SH-SY5Y (cell line): Measurements from ENCODE around the gene CLPTM1.

Source experiments
- GATA2 ChIP-seq: IDR thresholded peaks from 2 replicates; pipeline ENCODE4 v1.6.1; 2011; ENCODE audit warnings: mild to moderate bottlenecking, low read depth, low read length
- GATA3 ChIP-seq: IDR thresholded peaks from 2 replicates; pipeline ENCODE4 v1.6.1; 2011; ENCODE audit warnings: low read depth, mild to moderate bottlenecking, low read length, moderate library complexity

DNA sequence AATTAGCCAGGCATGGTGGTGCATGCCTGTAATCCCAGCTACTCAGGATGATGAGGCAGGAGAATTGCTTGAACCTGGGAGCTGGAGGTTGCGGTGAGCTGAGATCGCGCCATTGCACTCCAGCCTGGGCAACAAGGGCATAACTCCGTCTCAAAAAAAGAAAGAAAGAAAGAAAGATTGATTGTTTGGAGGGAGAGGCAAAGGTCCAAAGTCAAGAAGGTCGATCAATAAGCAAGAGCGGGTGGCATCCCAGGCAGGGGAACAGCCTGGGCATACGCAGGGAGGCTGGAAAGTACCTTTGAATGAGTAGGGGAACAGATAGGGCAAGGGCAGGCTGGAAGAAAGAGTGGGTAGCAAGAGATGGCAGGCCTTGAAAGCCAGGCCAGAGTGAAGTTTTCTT, 25.1 kb upstream of the CLPTM1 start:
- TF ChIP-seq GATA2 (no peak), GATA3 (no peak)
